GM12874 (cell line): ENCODE data around the gene UTS2B.

Experiments used
- TF ChIP-seq, protein P1 (sequence below): IDR thresholded peaks from 2 replicates; pipeline ENCODE4 v1.5.1; 2011; ENCODE audit warnings: low read depth, mild to moderate bottlenecking, control low read depth, low read length, moderate library complexity; ENCODE audit not compliant: insufficient read depth

The UTS2B gene

DNA sequence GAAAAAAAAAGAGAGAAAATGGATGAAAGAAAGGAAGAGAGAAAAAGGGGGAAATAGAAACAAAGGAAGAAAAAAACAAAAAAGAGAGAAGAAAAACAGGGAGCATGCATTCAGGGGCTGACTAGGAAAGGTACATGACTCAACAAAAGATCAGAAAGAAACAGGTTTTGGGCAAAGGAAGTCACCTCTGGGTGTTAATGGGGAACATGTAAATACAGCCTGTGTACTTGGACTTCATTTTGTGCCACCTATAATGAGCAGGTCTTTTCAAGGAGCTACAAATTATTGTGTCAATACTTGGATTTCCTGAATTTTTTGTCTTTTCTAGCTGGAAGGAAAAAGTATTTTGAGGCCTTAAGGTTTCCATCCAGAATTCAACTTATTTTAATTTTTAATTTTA lies 54.6 kb downstream of the UTS2B start:
- TF ChIP-seq, protein P1, sequence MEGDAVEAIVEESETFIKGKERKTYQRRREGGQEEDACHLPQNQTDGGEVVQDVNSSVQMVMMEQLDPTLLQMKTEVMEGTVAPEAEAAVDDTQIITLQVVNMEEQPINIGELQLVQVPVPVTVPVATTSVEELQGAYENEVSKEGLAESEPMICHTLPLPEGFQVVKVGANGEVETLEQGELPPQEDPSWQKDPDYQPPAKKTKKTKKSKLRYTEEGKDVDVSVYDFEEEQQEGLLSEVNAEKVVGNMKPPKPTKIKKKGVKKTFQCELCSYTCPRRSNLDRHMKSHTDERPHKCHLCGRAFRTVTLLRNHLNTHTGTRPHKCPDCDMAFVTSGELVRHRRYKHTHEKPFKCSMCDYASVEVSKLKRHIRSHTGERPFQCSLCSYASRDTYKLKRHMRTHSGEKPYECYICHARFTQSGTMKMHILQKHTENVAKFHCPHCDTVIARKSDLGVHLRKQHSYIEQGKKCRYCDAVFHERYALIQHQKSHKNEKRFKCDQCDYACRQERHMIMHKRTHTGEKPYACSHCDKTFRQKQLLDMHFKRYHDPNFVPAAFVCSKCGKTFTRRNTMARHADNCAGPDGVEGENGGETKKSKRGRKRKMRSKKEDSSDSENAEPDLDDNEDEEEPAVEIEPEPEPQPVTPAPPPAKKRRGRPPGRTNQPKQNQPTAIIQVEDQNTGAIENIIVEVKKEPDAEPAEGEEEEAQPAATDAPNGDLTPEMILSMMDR = no peak

DNA sequence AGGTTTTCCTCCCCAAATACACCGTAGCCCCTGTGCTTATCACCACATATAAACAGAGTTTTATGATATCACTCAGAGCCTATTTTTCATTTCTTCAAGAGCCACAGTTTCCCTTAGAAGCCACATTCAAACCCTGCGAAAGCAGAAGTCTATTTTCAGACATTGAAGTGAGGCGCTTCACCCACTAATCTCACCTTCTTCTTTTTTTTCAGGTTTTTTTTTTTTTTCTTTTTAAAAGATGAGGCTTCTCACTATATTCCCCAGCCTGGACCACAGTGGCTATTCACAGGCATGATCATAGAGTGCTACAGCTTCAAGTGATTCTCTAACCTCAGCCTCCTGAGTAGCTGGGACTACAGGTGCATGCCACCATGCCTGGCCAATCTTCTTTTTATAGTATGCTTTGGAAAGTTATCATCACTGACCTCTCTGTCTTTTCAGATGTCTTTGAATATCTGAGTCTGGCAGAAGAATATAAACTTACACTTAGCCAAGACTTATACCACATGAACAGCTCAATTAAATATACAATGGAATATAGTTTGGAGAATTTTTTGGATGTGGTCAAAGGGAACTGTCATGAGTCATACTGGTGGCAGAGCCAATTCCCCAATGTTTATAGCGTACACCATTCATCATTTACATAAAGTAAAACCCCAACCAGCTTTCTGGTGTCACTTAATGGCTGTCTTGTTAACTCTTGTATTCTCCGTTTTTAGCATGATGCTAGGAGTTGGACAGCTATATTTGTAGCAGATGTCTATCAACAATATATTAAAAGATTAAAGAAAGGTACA lies 60.8 kb downstream of the UTS2B start:
- TF ChIP-seq, protein P1 = no peak

DNA sequence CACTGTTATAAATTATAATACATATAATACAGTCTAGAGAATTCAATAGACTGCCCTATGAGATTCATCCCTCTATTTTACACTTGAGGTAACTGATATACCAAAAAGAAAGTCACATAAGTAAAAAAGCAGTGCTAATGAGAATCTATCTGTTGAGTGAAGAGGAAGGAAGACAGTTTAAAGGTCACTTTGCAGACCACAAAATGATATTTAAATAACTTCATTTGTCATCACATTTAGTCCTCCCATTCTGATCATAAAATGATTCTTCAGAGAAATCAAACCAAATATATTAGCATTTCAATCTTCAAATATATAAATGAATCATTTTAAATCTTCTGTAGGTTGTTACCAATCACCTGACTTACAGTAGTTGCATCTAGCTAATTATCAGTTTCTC lies 61.6 kb downstream of the UTS2B start:
- TF ChIP-seq, protein P1 = no peak

DNA sequence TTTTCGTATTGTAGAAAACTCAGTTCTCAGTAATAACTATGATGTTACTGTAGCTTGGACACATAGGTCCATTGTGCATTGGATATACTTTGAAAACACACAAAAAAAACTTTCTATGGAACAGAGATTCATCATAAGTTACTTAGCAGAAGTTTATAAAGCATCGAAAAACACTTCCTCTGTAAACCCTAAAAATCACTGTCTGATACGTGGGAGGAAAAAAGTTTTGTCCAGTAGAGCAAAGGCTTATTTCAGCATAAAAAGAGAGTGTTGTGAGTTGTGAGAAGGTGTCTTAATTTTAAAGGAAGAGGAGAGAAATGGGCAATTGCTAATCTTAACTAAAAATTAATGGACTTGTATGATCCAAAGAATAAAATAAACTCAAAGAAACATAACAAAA lies 66.5 kb downstream of the UTS2B start:
- TF ChIP-seq, protein P1 = no peak

DNA sequence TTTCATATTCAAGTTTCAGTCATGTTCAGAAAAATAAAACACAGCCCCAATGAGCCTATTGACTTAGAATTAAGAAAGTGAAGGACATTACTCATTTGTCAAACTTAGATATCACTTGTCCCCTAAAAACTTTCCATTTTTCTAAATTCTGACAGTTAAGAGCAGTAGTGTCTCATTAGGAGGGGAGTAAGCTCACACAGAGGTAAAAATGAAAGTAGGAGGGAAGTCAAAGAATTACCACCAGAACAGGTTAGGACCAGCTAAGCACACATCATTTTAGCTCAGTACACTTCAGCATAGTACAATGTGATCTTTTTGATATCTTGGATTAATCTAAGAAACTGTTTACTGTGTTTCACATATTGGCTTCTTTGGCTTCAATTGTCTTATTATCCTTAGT lies 67.0 kb downstream of the UTS2B start:
- TF ChIP-seq, protein P1 = no peak

DNA sequence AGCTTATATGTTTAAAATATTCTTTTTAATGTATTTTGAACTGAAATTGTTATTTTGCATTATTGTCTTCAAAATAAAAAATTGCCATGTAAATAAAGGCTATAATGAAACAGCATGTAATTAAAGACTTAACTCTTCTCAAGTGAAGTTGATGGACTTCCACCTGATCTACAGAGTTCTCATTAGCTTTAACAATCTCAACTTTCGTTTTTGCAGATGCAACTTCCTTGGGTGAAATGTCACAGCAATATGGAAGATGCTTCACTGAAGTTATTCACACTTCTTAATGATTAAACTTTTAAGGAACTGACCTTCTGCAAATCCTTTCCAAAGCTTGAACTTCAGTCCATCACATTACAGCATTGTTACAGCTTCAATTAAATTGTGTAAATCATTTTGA lies 67.7 kb downstream of the UTS2B start:
- TF ChIP-seq, protein P1 = no peak

DNA sequence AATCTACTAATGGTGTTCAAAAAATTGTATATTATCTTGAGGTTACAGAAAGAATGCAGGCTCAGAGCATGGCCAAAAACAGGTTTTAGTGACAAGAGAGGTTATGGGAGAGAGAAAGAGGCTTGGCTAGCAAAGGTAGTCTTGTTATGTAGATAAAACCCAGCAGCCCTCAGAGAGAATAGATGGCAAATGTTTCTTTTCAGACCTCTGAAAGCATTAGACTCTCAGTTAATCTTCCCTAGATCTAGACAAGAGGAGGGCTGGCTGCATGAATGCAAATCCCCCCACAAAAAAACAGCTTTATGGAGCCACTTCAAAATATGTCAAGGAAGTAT lies 69.1 kb downstream of the UTS2B start:
- TF ChIP-seq, protein P1 = no peak
